Measurements from ENCODE around the gene WDPCP.
"Not testable (repeated sequence)": the region's sequence is repeated elsewhere in the genome, so short reads cannot be mapped to it uniquely, and the experiment has no call there.

Gene WDPCP

GRCh38 chr2:63562751-63563150, 25.5 kb downstream of the WDPCP start:
- Histone ChIP-seq H3K9me3 (ENCODE audit: low read length) (no peaks in the 10 kb centered on the region), H3K4me1 (ENCODE audit: insufficient read depth, low read length) (no peaks in the 10 kb centered on the region), H3K4me3 (ENCODE audit: low read depth in 1 of 2, low read length in 2 of 2) (no peak overlapping the region), H3K27ac (ENCODE audit: low read depth, low read length) (no peak overlapping the region), H3K36me3 (ENCODE audit: insufficient read depth, low read length) (no peaks in the 10 kb centered on the region), H3K9ac (ENCODE audit: low read length) (no peak overlapping the region), H3K27me3 (ENCODE audit: control insufficient read depth in 1 of 2, insufficient read depth in 2 of 2, low read length in 2 of 2) (no peaks in the 10 kb centered on the region)

GRCh38 chr2:63558922-63559321, 29.4 kb downstream of the WDPCP start:
- not testable (repeated sequence) for H3K4me3 ChIP-seq (ENCODE audit: low read depth in 1 of 2, low read length in 2 of 2); H3K9ac ChIP-seq (ENCODE audit: low read length); H3K4me1 ChIP-seq (ENCODE audit: insufficient read depth, low read length); H3K9me3 ChIP-seq (ENCODE audit: low read length); H3K36me3 ChIP-seq (ENCODE audit: insufficient read depth, low read length); H3K27ac ChIP-seq (ENCODE audit: low read depth, low read length); H3K27me3 ChIP-seq (ENCODE audit: control insufficient read depth in 1 of 2, insufficient read depth in 2 of 2, low read length in 2 of 2)

- H3K9ac ChIP-seq (ENCODE audit: low read length); H3K4me1 ChIP-seq (ENCODE audit: insufficient read depth, low read length); H3K27me3 ChIP-seq (ENCODE audit: control insufficient read depth in 1 of 2, insufficient read depth in 2 of 2, low read length in 2 of 2); H3K36me3 ChIP-seq (ENCODE audit: insufficient read depth, low read length); H3K4me3 ChIP-seq (ENCODE audit: low read depth in 1 of 2, low read length in 2 of 2); H3K9me3 ChIP-seq (ENCODE audit: low read length); H3K27ac ChIP-seq (ENCODE audit: low read depth, low read length): not testable (repeated sequence)
Measured at GRCh38 chr2:63557819-63558218, 30.5 kb downstream of the WDPCP start.

- no peak overlapping the region for H3K27ac ChIP-seq (ENCODE audit: low read depth, low read length)
- no peaks in the 10 kb centered on the region for H3K27me3 ChIP-seq (ENCODE audit: control insufficient read depth in 1 of 2, insufficient read depth in 2 of 2, low read length in 2 of 2)
- no peaks in the 10 kb centered on the region for H3K9me3 ChIP-seq (ENCODE audit: low read length)
- H3K36me3 ChIP-seq (ENCODE audit: insufficient read depth, low read length) = peaks cover 3% of the 10 kb centered on the region
- H3K9ac ChIP-seq (ENCODE audit: low read length) = no peak overlapping the region
- peaks cover 11% of the 10 kb centered on the region for H3K4me1 ChIP-seq (ENCODE audit: insufficient read depth, low read length)
- no peak overlapping the region for H3K4me3 ChIP-seq (ENCODE audit: low read depth in 1 of 2, low read length in 2 of 2)
Measured at GRCh38 chr2:63555931-63556330, 32.3 kb downstream of the WDPCP start.

- H3K4me1 ChIP-seq (ENCODE audit: insufficient read depth, low read length) = peaks cover 11% of the 10 kb centered on the region
- H3K27me3 ChIP-seq (ENCODE audit: control insufficient read depth in 1 of 2, insufficient read depth in 2 of 2, low read length in 2 of 2) = no peaks in the 10 kb centered on the region
- H3K27ac ChIP-seq (ENCODE audit: low read depth, low read length) = no peak overlapping the region
- no peak overlapping the region for H3K4me3 ChIP-seq (ENCODE audit: low read depth in 1 of 2, low read length in 2 of 2)
- no peak overlapping the region for H3K9ac ChIP-seq (ENCODE audit: low read length)
- peaks cover 3% of the 10 kb centered on the region for H3K36me3 ChIP-seq (ENCODE audit: insufficient read depth, low read length)
- no peaks in the 10 kb centered on the region for H3K9me3 ChIP-seq (ENCODE audit: low read length)
Measured at GRCh38 chr2:63555299-63555698, 33.0 kb downstream of the WDPCP start.

GRCh38 chr2:63553049-63553448, 35.2 kb downstream of the WDPCP start:
- Histone ChIP-seq H3K9me3 (ENCODE audit: low read length) (no peaks in the 10 kb centered on the region), H3K27me3 (ENCODE audit: control insufficient read depth in 1 of 2, insufficient read depth in 2 of 2, low read length in 2 of 2) (no peaks in the 10 kb centered on the region), H3K9ac (ENCODE audit: low read length) (no peak overlapping the region), H3K36me3 (ENCODE audit: insufficient read depth, low read length) (peaks cover 3% of the 10 kb centered on the region), H3K4me1 (ENCODE audit: insufficient read depth, low read length) (peaks cover 11% of the 10 kb centered on the region), H3K27ac (ENCODE audit: low read depth, low read length) (no peak overlapping the region), H3K4me3 (ENCODE audit: low read depth in 1 of 2, low read length in 2 of 2) (no peak overlapping the region)

GRCh38 chr2:63545023-63545422, 43.3 kb downstream of the WDPCP start:
- Histone ChIP-seq H3K4me3 (ENCODE audit: low read depth in 1 of 2, low read length in 2 of 2) (no peak overlapping the region), H3K36me3 (ENCODE audit: insufficient read depth, low read length) (no peaks in the 10 kb centered on the region), H3K9me3 (ENCODE audit: low read length) (no peaks in the 10 kb centered on the region), H3K27ac (ENCODE audit: low read depth, low read length) (no peak overlapping the region), H3K4me1 (ENCODE audit: insufficient read depth, low read length) (no peaks in the 10 kb centered on the region), H3K27me3 (ENCODE audit: control insufficient read depth in 1 of 2, insufficient read depth in 2 of 2, low read length in 2 of 2) (no peaks in the 10 kb centered on the region), H3K9ac (ENCODE audit: low read length) (no peak overlapping the region)

- Histone ChIP-seq H3K27ac (ENCODE audit: low read depth, low read length) (no peak overlapping the region), H3K9ac (ENCODE audit: low read length) (no peak overlapping the region)
Measured at GRCh38 chr2:63544017-63544627, 44.2 kb downstream of the WDPCP start.

GRCh38 chr2:63539416-63540162, 48.7 kb downstream of the WDPCP start:
- Histone ChIP-seq H3K36me3 (ENCODE audit: insufficient read depth, low read length) (no peaks in the 10 kb centered on the region), H3K27ac (ENCODE audit: low read depth, low read length) (no peak overlapping the region), H3K9me3 (ENCODE audit: low read length) (no peaks in the 10 kb centered on the region), H3K4me3 (ENCODE audit: low read depth in 1 of 2, low read length in 2 of 2) (no peak overlapping the region), H3K9ac (ENCODE audit: low read length) (no peak overlapping the region), H3K27me3 (ENCODE audit: control insufficient read depth in 1 of 2, insufficient read depth in 2 of 2, low read length in 2 of 2) (no peaks in the 10 kb centered on the region), H3K4me1 (ENCODE audit: insufficient read depth, low read length) (no peaks in the 10 kb centered on the region)

More at GRCh38 chr2:63544017-63544627, 44.2 kb downstream of the WDPCP start:
- Histone ChIP-seq H3K4me3 (ENCODE audit: low read depth in 1 of 2, low read length in 2 of 2) (no peak overlapping the region), H3K4me1 (ENCODE audit: insufficient read depth, low read length) (no peaks in the 10 kb centered on the region), H3K9me3 (ENCODE audit: low read length) (no peaks in the 10 kb centered on the region), H3K27me3 (ENCODE audit: control insufficient read depth in 1 of 2, insufficient read depth in 2 of 2, low read length in 2 of 2) (no peaks in the 10 kb centered on the region), H3K36me3 (ENCODE audit: insufficient read depth, low read length) (no peaks in the 10 kb centered on the region)

- Histone ChIP-seq H3K36me3 (ENCODE audit: insufficient read depth, low read length) (no peaks in the 10 kb centered on the region), H3K4me3 (ENCODE audit: low read depth in 1 of 2, low read length in 2 of 2) (no peak overlapping the region), H3K4me1 (ENCODE audit: insufficient read depth, low read length) (no peaks in the 10 kb centered on the region), H3K27me3 (ENCODE audit: control insufficient read depth in 1 of 2, insufficient read depth in 2 of 2, low read length in 2 of 2) (no peaks in the 10 kb centered on the region), H3K9ac (ENCODE audit: low read length) (no peak overlapping the region), H3K27ac (ENCODE audit: low read depth, low read length) (no peak overlapping the region), H3K9me3 (ENCODE audit: low read length) (no peaks in the 10 kb centered on the region)
Measured at GRCh38 chr2:63538390-63538789, 49.9 kb downstream of the WDPCP start.

- Histone ChIP-seq H3K27me3 (ENCODE audit: control insufficient read depth in 1 of 2, insufficient read depth in 2 of 2, low read length in 2 of 2) (no peaks in the 10 kb centered on the region), H3K9ac (ENCODE audit: low read length) (no peak overlapping the region), H3K36me3 (ENCODE audit: insufficient read depth, low read length) (no peaks in the 10 kb centered on the region), H3K4me1 (ENCODE audit: insufficient read depth, low read length) (no peaks in the 10 kb centered on the region), H3K4me3 (ENCODE audit: low read depth in 1 of 2, low read length in 2 of 2) (no peak overlapping the region), H3K9me3 (ENCODE audit: low read length) (no peaks in the 10 kb centered on the region), H3K27ac (ENCODE audit: low read depth, low read length) (no peak overlapping the region)
Measured at GRCh38 chr2:63537306-63537705, 51.0 kb downstream of the WDPCP start.
